Measurements from ENCODE around the gene C6orf15.
A peak's percentile ranks its signal among the peaks of the same experiment; 100 is the strongest.

Gene C6orf15

GRCh38 chr6:31107052-31107451 is 5.3 kb downstream of the C6orf15 start:
- no peak for DNase-seq (ENCODE audit: low read depth)

GRCh38 chr6:31103136-31103535 is 9.2 kb downstream of the C6orf15 start:
- DNase-seq (ENCODE audit: low read depth): no peak

GRCh38 chr6:31098449-31098938 is 13.9 kb downstream of the C6orf15 start:
- DNase-seq (ENCODE audit: low read depth): no peak

GRCh38 chr6:31096656-31097055 is 15.7 kb downstream of the C6orf15 start:
- DNase-seq (ENCODE audit: low read depth): no peak

- DNase-seq (ENCODE audit: low read depth): no peak
Measured at GRCh38 chr6:31096215-31096614, 16.2 kb downstream of the C6orf15 start.

GRCh38 chr6:31094389-31094881 is 17.9 kb downstream of the C6orf15 start:
- DNase-seq (ENCODE audit: low read depth): no peak

- no peak for DNase-seq (ENCODE audit: low read depth)
Measured at GRCh38 chr6:31092769-31093505, 19.4 kb downstream of the C6orf15 start.

- no peak for DNase-seq (ENCODE audit: low read depth)
Measured at GRCh38 chr6:31092238-31092637, 20.1 kb downstream of the C6orf15 start.

GRCh38 chr6:31091680-31092079 is 20.7 kb downstream of the C6orf15 start:
- DNase-seq (ENCODE audit: low read depth): no peak

- DNase-seq (ENCODE audit: low read depth): no peak
Measured at GRCh38 chr6:31090973-31091364, 21.4 kb downstream of the C6orf15 start.

GRCh38 chr6:31090275-31090972 is 22.0 kb downstream of the C6orf15 start:
- no peak for DNase-seq (ENCODE audit: low read depth)

GRCh38 chr6:31087494-31088089 is 24.8 kb downstream of the C6orf15 start:
- peak; percentile 71 for DNase-seq (ENCODE audit: low read depth)

GRCh38 chr6:31086788-31087440 is 25.5 kb downstream of the C6orf15 start:
- DNase-seq (ENCODE audit: low read depth): peak; percentile 73

GRCh38 chr6:31083742-31084354 is 28.5 kb downstream of the C6orf15 start:
- DNase-seq (ENCODE audit: low read depth): peak; percentile 80

- DNase-seq (ENCODE audit: low read depth): no peak
Measured at GRCh38 chr6:31081872-31082271, 30.5 kb downstream of the C6orf15 start.

- no peak for DNase-seq (ENCODE audit: low read depth)
Measured at GRCh38 chr6:31079656-31080261, 32.6 kb downstream of the C6orf15 start.

- DNase-seq (ENCODE audit: low read depth): no peak
Measured at GRCh38 chr6:31076611-31077010, 35.8 kb downstream of the C6orf15 start.

GRCh38 chr6:31075528-31075927 is 36.8 kb downstream of the C6orf15 start:
- no peak for DNase-seq (ENCODE audit: low read depth)

GRCh38 chr6:31074401-31074800 is 38.0 kb downstream of the C6orf15 start:
- no peak for DNase-seq (ENCODE audit: low read depth)

GRCh38 chr6:31070711-31071197 is 41.6 kb downstream of the C6orf15 start:
- peak; percentile 73 for DNase-seq (ENCODE audit: low read depth)

GRCh38 chr6:31068669-31069340 is 43.6 kb downstream of the C6orf15 start:
- DNase-seq (ENCODE audit: low read depth): no peak
